ENCODE measurements around the gene CDK15. TPM values are rescaled to one million over a fixed set of nuclear protein-coding genes. Genes with fewer than 3 reads are reported as not detected.

Gene CDK15
- total and polyA plus RNA-seq, 9 of the 15 experiments (the other 6 are each of a cell fraction or from before 2014, with no cell fraction given), result not detected

DNA sequence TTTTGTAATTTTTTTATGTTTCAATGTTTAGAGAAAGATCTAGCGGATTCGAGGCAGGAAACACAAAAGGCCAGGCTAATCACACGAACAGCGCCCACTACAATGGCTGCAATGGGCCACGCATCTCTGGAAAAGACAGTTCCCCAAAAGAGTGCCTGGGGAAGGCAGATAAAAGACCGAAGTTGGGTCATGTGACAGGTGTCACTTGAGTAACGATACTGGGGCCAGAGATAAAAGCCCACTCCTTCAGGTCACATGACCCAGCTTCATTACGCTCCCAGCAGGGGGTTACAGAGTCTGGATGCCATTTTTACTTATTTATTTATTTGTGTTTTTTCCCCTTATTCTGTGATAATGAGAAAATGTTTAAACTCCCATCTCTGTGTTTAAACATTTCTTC lies 95.4 kb downstream of the CDK15 start (continued):
- TF ChIP-seq KAT8 (IDR thresholded peaks at IDR 0.05; ENCODE audit: low read depth), result no peak
- no peak for TF ChIP-seq SIX5 (IDR thresholded peaks at IDR 0.05; ENCODE audit: borderline replicate concordance in 1 of 2, insufficient read depth in 1 of 2, low read depth in 1 of 2, low read length in 2 of 2)

DNA sequence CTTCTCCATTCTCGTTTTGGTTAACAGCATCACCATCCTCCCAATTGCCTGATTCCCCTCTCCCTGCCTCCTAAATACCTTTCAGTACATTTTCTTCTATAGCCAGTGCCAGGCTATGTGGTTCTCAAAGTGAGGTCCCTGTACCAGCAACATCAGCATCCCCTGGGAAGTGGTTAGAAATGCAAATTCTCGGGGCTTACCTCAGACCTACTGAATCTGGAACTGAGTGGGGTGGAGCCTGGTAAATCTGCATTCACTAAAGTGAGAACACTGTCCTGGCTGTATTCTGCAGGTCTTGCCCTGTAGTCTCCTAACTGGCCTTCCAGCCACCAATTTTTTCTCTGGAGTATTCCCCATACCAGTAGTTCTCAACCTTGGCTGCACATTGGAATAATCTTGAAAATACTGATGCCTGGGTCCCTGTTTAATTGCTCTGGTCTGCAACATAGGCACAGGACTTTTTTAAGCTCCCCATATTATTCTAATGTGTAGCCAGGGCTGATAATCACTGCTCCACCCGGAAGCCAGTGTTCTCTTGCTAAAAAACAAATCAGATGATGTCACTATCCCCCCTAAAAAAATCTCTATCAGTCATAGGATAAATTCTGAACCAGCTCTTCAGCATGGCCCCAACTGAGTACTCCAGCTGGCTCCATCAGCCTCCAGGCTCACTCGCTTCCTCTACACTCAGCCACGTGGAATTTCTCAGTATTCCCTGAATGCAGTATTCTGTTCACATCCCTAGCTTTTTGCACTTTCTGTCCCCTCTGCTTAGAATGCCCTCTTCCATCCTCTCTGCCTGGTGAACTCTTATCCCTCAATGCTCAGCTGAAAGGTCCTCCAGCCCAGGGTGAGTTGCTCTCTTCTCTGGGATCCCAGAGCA lies 98.4 kb downstream of the CDK15 start:
- peaks cover 0 to 16% of the 10 kb centered on the region in 2 experiments; a peak in 3 of 5 replicates for H3K4me1 ChIP-seq (replicated peaks in 1 of 2; ENCODE audit: control insufficient read depth in 2 of 2, insufficient read depth in 2 of 2, low read length in 2 of 2)
- no peak overlapping the region for H2AFZ ChIP-seq (ENCODE audit: low read depth, low read length)
- ATAC-seq, result no peak
- ChIA-PET CTCF (ENCODE audit: low intra/inter-chr PET ratio) (no interaction called here), POLR2A (no interaction called here)
- no peak overlapping the region for H3K4me2 ChIP-seq (ENCODE audit: insufficient read depth, low read length)
- no peaks in the 10 kb centered on the region for H4K20me1 ChIP-seq (replicated peaks; ENCODE audit: control insufficient read depth, insufficient read depth, low read length)
- intact Hi-C loops (cut with micrococcal nuclease) (no loop called here), in situ Hi-C loops (cut with MboI) (no loop called here)
- H3K79me2 ChIP-seq (ENCODE audit: control insufficient read depth, insufficient read depth, low read length), result no peaks in the 10 kb centered on the region
- BruUV-seq (replicated peaks), result no TSS peak
- no peak overlapping the region for H3K27ac ChIP-seq (ENCODE audit: extremely low read depth, low read depth, low read length)
- H3K9ac ChIP-seq (ENCODE audit: insufficient read depth in 1 of 2, low read depth in 2 of 2, low read length in 2 of 2), result no peak overlapping the region
- no peaks in the 10 kb centered on the region for H3K9me3 ChIP-seq (replicated peaks; ENCODE audit: control insufficient read depth, insufficient read depth, low read depth, low read length)
- H3K4me3 ChIP-seq, result no peak overlapping the region
- no peaks in the 10 kb centered on the region for H3K36me3 ChIP-seq (ENCODE audit: control insufficient read depth, insufficient read depth, low read length)
- FAIRE-seq, result no peak
- no peak for DNase-seq (ENCODE audit: extremely low read depth in 1 of 4, low spot score in 3 of 4)
- 0% methylated on average over 5 of the region's 5 CpGs for WGBS (ENCODE audit: insufficient coverage, low coverage, missing lambda C conversion rate)
- H3K27me3 ChIP-seq (ENCODE audit: control insufficient read depth in 2 of 2, insufficient read depth in 2 of 2, low read length in 2 of 2), result peaks cover 0 to under 1% of the 10 kb centered on the region in 2 experiments; a peak in 1 of 5 replicates
- no peaks in the 10 kb centered on the region for H3K9me1 ChIP-seq (ENCODE audit: control insufficient read depth, insufficient read depth, low read length)
- TF ChIP-seq KAT2B (IDR thresholded peaks at IDR 0.05; ENCODE audit: low read depth, low read length) (no peak), HNRNPH1 (optimal IDR thresholded peaks at IDR 0.05; ENCODE audit: low read depth, low read length) (no peak), PTTG1 (tag; IDR thresholded peaks at IDR 0.05; ENCODE audit: low read depth) (no peak), ZNF316 (IDR thresholded peaks at IDR 0.05) (no peak), EHMT2 (IDR thresholded peaks at IDR 0.05) (no peak), PRPF4 (IDR thresholded peaks at IDR 0.05; ENCODE audit: insufficient read depth, low read depth, low read length, poor library complexity, severe bottlenecking) (no peak), ZNF79 (CRISPR knock-in tag; IDR thresholded peaks at IDR 0.05; ENCODE audit: low read depth) (no peak), SREBF2 (CRISPR knock-in tag; IDR thresholded peaks at IDR 0.05) (no peak), NR1H2 (CRISPR knock-in tag; IDR thresholded peaks at IDR 0.05) (no peak), ELK3 (CRISPR knock-in tag; IDR thresholded peaks at IDR 0.05) (no peak), MEF2A (IDR thresholded peaks at IDR 0.05; ENCODE audit: control insufficient read depth, low read depth, low read length) (no peak), TRIM28 (IDR thresholded peaks at IDR 0.05) (no peak)

Data from K562 (cell line).